ENCODE measurements around the gene TMEM178B. TPM values are rescaled to one million over a fixed set of nuclear protein-coding genes. Genes with fewer than 3 reads are reported as not detected.

TMEM178B gene
- total and polyA plus RNA-seq, 2 of the 4 experiments (the other 2 are of a cell fraction): under 0.01 to 0.05 TPM

GRCh38 chr7:141128931-141129330, 55.1 kb downstream of the TMEM178B start:
- H2BK5ac ChIP-seq (ENCODE audit: low read depth, low read length, poor library complexity, severe bottlenecking): no peak overlapping the region
- ChIA-PET CTCF (no interaction called here), POLR2A (ENCODE audit: unreplicated experiment) (no interaction called here)
- ATAC-seq (ENCODE audit: low read depth): no peak
- TF ChIP-seq USF2 (IDR thresholded peaks at IDR 0.05; ENCODE audit: low read depth, low read length) (no peak), BHLHE40 (IDR thresholded peaks at IDR 0.05; ENCODE audit: low read depth, low read length) (no peak), RAD21 (IDR thresholded peaks at IDR 0.05; ENCODE audit: low read length) (no peak), FOS (IDR thresholded peaks at IDR 0.05; ENCODE audit: low read depth, low read length) (no peak), RCOR1 (IDR thresholded peaks at IDR 0.05; ENCODE audit: insufficient replicate concordance, low read length) (no peak), MAZ (IDR thresholded peaks at IDR 0.05; ENCODE audit: borderline replicate concordance, low read depth, low read length) (no peak), NFE2L2 (IDR thresholded peaks at IDR 0.05; ENCODE audit: low read depth, low read length) (no peak), CHD1 (IDR thresholded peaks at IDR 0.05; ENCODE audit: low read depth, low read length) (no peak), SMC3 (IDR thresholded peaks at IDR 0.05; ENCODE audit: low read depth, low read length) (no peak), CTCF (conservative IDR thresholded peaks at IDR 0.05; ENCODE audit: low read depth, low read length) (no peak), POLR2A (IDR thresholded peaks at IDR 0.05; ENCODE audit: low read depth, low read length) (no peak), RFX5 (IDR thresholded peaks at IDR 0.05; ENCODE audit: low read depth, low read length) (no peak)
- no peak overlapping the region for H2AK5ac ChIP-seq (ENCODE audit: low read depth, low read length)
- no peak overlapping the region for H4K5ac ChIP-seq (ENCODE audit: low read depth, low read length)
- no peak overlapping the region for H3K4ac ChIP-seq (ENCODE audit: low read depth, low read length)
- H4K8ac ChIP-seq (ENCODE audit: low read depth in 2 of 2, low read length in 2 of 2): no peak overlapping the region
- H2BK120ac ChIP-seq (ENCODE audit: low read depth, low read length): no peak overlapping the region
- no peak for DNase-seq
- no peaks in the 10 kb centered on the region for H3K36me3 ChIP-seq (ENCODE audit: control insufficient read depth, insufficient read depth, low read length)
- H3K79me1 ChIP-seq (ENCODE audit: low read depth in 1 of 2, low read length in 2 of 2): peaks cover 0 to 5% of the 10 kb centered on the region in 2 experiments; a peak in 2 of 4 replicates
- H3K14ac ChIP-seq (replicated peaks; ENCODE audit: low read depth, low read length): no peak overlapping the region
- no peak overlapping the region for H3K23ac ChIP-seq (ENCODE audit: low read depth, low read length)
- H3K18ac ChIP-seq (ENCODE audit: low read depth, low read length): no peak overlapping the region
- H2BK20ac ChIP-seq (ENCODE audit: low read depth, low read length): no peak overlapping the region
- in situ Hi-C loops (cut with MboI; ENCODE audit: low sequenced_read_pairs) (no loop called here), dilution Hi-C loops (cut with HindIII; ENCODE audit: low sequenced_read_pairs, unreplicated experiment) (no loop called here), intact Hi-C loops (cut with micrococcal nuclease) (no loop called here)
- H4K91ac ChIP-seq (ENCODE audit: insufficient read depth, low read depth, low read length): no peak overlapping the region
- H3K56ac ChIP-seq (ENCODE audit: extremely low read depth, insufficient read depth, low read length): no peak overlapping the region
- H3K9me1 ChIP-seq (ENCODE audit: insufficient read depth, low read length): no peaks in the 10 kb centered on the region
- H3K27me3 ChIP-seq (ENCODE audit: control insufficient read depth, insufficient read depth, low read length): no peaks in the 10 kb centered on the region
- H2AFZ ChIP-seq (replicated peaks; ENCODE audit: low read length, poor library complexity): no peak overlapping the region
- H3K4me1 ChIP-seq (ENCODE audit: control insufficient read depth, insufficient read depth, low read length): no peaks in the 10 kb centered on the region
- H2AK9ac ChIP-seq (replicated peaks; ENCODE audit: low read depth, low read length, poor library complexity): no peak overlapping the region
- H4K20me1 ChIP-seq (ENCODE audit: insufficient read depth, low read length): no peaks in the 10 kb centered on the region
- peaks cover 5% of the 10 kb centered on the region; the same call in 1 of the 2 replicates for H3K9me3 ChIP-seq (ENCODE audit: control insufficient read depth, insufficient read depth, low read length)
- no peak overlapping the region for H3K4me2 ChIP-seq (ENCODE audit: low read depth, low read length)
- H3K27ac ChIP-seq (ENCODE audit: insufficient read depth, low read length): no peak overlapping the region
- H2BK15ac ChIP-seq (ENCODE audit: low read depth, low read length): no peak overlapping the region
- BruUV-seq (replicated peaks): no TSS peak
- no peak overlapping the region for H3K4me3 ChIP-seq (ENCODE audit: insufficient read depth, low read depth, low read length)
- no peak overlapping the region for H3K9ac ChIP-seq (ENCODE audit: low read depth, low read length)
- WGBS, 2 experiments (ENCODE audit: extremely low coverage in 2 of 2, insufficient read length in 1 of 2): no CpG with 5 or more reads among the region's 2 CpGs

All from IMR-90 (cell line).